Measurements from ENCODE around the gene SIGLEC5.

- TF ChIP-seq CTCF (IDR thresholded peaks at IDR 0.05; ENCODE audit: insufficient read depth, low read depth, low read length) (no peak), EZH2 (IDR thresholded peaks at IDR 0.05; ENCODE audit: insufficient read depth, low read length) (no peak)
These were observed 53.4 kb downstream of the SIGLEC5 start for GRCh38 chr19:51576850-51577249.
